ENCODE measurements around the gene COL6A5. TPM values are rescaled to one million over a fixed set of nuclear protein-coding genes. Genes with fewer than 3 reads are reported as not detected.

The COL6A5 gene
- total RNA-seq, 1 donor from 2014 or later, result not detected

GRCh38 chr3:130533247-130533646 is 187.8 kb downstream of the COL6A5 start:
- ChIA-PET CTCF (no interaction called here), POLR2A (no interaction called here)
- H3K4me1 Mint-ChIP-seq, result peaks cover 4% of the 10 kb centered on the region
- H3K27me3 Mint-ChIP-seq, result no peaks in the 10 kb centered on the region
- no peak for ATAC-seq (ENCODE audit: low read depth)
- no peak for TF ChIP-seq CTCF (IDR thresholded peaks at IDR 0.05)
- H3K4me3 Mint-ChIP-seq, result no peak overlapping the region
- H3K9me3 Mint-ChIP-seq, result peaks cover 4% of the 10 kb centered on the region
- H3K36me3 Mint-ChIP-seq (ENCODE audit: low read depth), result no peaks in the 10 kb centered on the region
- H3K27ac Mint-ChIP-seq, result no peak overlapping the region
- intact Hi-C loops (cut with micrococcal nuclease), result no loop called here
- DNase-seq, result no peak

Other genes with a start within 250 kb of the COL6A5 start
- gene COL6A6, start 171.5 kb downstream of the COL6A5 start, total RNA-seq, result not detected in 2 replicates